Measurements from ENCODE around the gene SETBP1.

Gene SETBP1

GRCh38 chr18:44857081-44857480, 176.4 kb downstream of the SETBP1 start:
- DNase-seq (ENCODE audit: low read depth) = no peak
- TF ChIP-seq CTCF (IDR thresholded peaks at IDR 0.05; ENCODE audit: low read depth, low read length, missing control alignments) = no peak
- no peak overlapping the region for H3K4me3 ChIP-seq (ENCODE audit: low read depth, low read length)

- DNase-seq (ENCODE audit: low read depth) = no peak
- TF ChIP-seq CTCF (IDR thresholded peaks at IDR 0.05; ENCODE audit: low read depth, low read length, missing control alignments) = no peak
- no peak overlapping the region for H3K4me3 ChIP-seq (ENCODE audit: low read depth, low read length)
These were observed 177.2 kb downstream of the SETBP1 start for GRCh38 chr18:44857744-44858491.

DNA sequence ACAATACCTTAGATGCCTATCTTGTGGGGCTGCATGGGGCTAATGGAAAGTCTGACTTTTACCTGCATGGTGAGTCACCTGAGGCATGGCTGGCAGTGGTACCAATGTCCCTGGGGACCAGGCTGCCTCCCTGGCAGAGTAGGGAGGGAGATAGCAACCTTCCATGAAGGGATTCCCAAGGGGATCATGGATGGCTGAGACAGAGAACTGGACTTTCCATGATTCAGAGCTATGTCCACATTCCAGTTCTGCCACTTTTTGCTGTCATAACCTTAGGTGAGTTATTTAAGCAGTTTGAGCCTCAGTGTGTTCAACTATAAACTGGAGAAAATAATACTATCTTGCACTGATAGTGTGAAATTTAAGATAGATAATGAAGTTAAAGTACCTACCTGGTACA, 178.6 kb downstream of the SETBP1 start:
- no peak for TF ChIP-seq CTCF (IDR thresholded peaks at IDR 0.05; ENCODE audit: low read depth, low read length, missing control alignments)
- no peak overlapping the region for H3K4me3 ChIP-seq (ENCODE audit: low read depth, low read length)
- no peak for DNase-seq (ENCODE audit: low read depth)

DNA sequence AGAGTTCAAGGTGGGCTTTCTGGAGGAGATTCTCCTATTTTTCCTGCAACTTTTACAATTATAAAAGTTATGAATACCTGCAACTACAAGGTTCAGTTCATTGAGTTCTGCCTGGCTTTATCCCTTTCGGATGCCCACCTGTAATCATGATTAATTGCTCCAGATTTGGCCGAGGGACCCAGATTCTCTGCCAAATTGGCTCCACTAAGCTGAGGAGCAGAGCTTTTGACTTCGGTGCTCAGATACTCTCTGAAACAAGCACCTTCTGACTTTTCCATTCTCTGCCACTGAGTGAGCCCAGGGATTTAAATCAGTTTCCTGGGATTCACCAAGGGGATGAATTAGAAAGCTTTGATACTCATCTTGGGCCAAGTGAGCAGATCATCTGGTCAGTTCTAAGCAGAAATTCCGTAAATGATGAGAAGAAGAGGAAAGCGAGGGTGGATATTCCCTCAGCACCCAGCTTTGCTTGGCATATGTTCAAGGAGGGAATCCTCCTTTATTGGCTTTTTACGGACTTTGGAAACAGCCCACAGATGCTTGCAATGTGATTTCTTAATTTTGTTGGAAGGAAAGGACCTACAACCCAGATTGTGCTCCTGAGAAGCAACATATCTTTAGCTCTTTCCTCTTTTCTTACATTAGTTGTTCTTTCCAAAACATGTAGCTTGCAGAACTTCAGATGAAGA, 179.2 kb downstream of the SETBP1 start:
- DNase-seq (ENCODE audit: low read depth) = no peak
- no peak overlapping the region for H3K4me3 ChIP-seq (ENCODE audit: low read depth, low read length)
- no peak for TF ChIP-seq CTCF (IDR thresholded peaks at IDR 0.05; ENCODE audit: low read depth, low read length, missing control alignments)

GRCh38 chr18:44862112-44862511, 181.4 kb downstream of the SETBP1 start:
- no peak overlapping the region for H3K4me3 ChIP-seq (ENCODE audit: low read depth, low read length)
- DNase-seq (ENCODE audit: low read depth) = no peak
- no peak for TF ChIP-seq CTCF (IDR thresholded peaks at IDR 0.05; ENCODE audit: low read depth, low read length, missing control alignments)

DNA sequence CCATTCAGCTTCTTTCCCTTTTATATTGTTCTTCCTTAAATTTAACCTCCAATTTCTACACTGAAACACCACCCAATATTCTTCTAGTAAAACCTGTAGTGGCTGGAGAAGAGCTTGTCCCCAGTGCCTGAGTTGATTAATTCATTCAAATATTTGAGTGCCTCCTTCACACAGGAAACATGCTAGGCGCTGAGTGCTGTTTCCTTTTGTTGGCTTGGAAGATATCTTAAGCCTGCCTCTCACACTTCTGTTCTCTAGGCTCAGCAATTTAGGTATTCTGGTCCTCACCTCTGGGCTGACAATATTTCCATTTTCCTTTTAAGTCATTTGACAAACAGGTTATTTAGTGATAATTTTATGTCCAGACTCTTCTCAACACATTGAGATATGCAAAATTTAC, 185.4 kb downstream of the SETBP1 start:
- no peak for DNase-seq (ENCODE audit: low read depth)
- no peak for TF ChIP-seq CTCF (IDR thresholded peaks at IDR 0.05; ENCODE audit: low read depth, low read length, missing control alignments)
- H3K4me3 ChIP-seq (ENCODE audit: low read depth, low read length) = no peak overlapping the region

Measured in GM12864 (cell line).